GM18498 (cell line): ENCODE results near the gene CAVIN1.
"Not testable (repeated sequence)": the region's sequence is repeated elsewhere in the genome, so short reads cannot be mapped to it uniquely, and the experiment has no call there.

Source experiments
- ATAC-seq: cut with Tn5 transposase; IDR thresholded peaks from one replicate; pipeline ENCODE4 v1.9.1; 2021; ENCODE audit warnings: mild to moderate bottlenecking, moderate library complexity; ENCODE audit not compliant: unreplicated experiment

Gene CAVIN1

GRCh38 chr17:42422958-42423712 lies at the start of gene CAVIN1:
TSS of gene CAVIN1 (minus strand) at chr17:42423256. CDS start at chr17:42423097, 159 bp downstream.
- ATAC-seq = no peak

- ATAC-seq = no peak
Measured at GRCh38 chr17:42467889-42468288, 44.8 kb upstream of the CAVIN1 start.

- ATAC-seq = no peak
Measured at GRCh38 chr17:42463976-42464400, 40.9 kb upstream of the CAVIN1 start.

- no peak for ATAC-seq
Measured at GRCh38 chr17:42460371-42460770, 37.3 kb upstream of the CAVIN1 start.

- ATAC-seq = no peak
Measured at GRCh38 chr17:42459801-42460281, 36.8 kb upstream of the CAVIN1 start.

GRCh38 chr17:42459256-42459800 lies 36.3 kb upstream of the CAVIN1 start:
- no peak for ATAC-seq

GRCh38 chr17:42458497-42459255 lies 35.6 kb upstream of the CAVIN1 start, which contains the start of gene ATP6V0A1:
TSS of gene ATP6V0A1 (plus strand) at chr17:42458878. CDS start at chr17:42460895, 2,017 bp downstream.
- peak; percentile 73 for ATAC-seq

GRCh38 chr17:42457107-42457792 lies 34.2 kb upstream of the CAVIN1 start:
- no peak for ATAC-seq

- ATAC-seq = no peak
Measured at GRCh38 chr17:42456223-42457106, 33.4 kb upstream of the CAVIN1 start.

GRCh38 chr17:42454987-42455386 lies 31.9 kb upstream of the CAVIN1 start:
- ATAC-seq = not testable (repeated sequence)

GRCh38 chr17:42453439-42453838 lies 30.4 kb upstream of the CAVIN1 start:
- no peak for ATAC-seq

GRCh38 chr17:42451270-42451669 lies 28.2 kb upstream of the CAVIN1 start:
- ATAC-seq = not testable (repeated sequence)

GRCh38 chr17:42449838-42450237 lies 26.8 kb upstream of the CAVIN1 start:
- not testable (repeated sequence) for ATAC-seq

- not testable (repeated sequence) for ATAC-seq
Measured at GRCh38 chr17:42449176-42449575, 26.1 kb upstream of the CAVIN1 start.

GRCh38 chr17:42442196-42442565 lies 19.1 kb upstream of the CAVIN1 start:
- no peak for ATAC-seq

- ATAC-seq = no peak
Measured at GRCh38 chr17:42441371-42442195, 18.5 kb upstream of the CAVIN1 start.

GRCh38 chr17:42438600-42439567 lies 15.8 kb upstream of the CAVIN1 start:
- no peak for ATAC-seq

GRCh38 chr17:42436391-42436790 lies 13.3 kb upstream of the CAVIN1 start:
- no peak for ATAC-seq
